ENCODE data around the gene BRPF3. TPM values are rescaled to one million over a fixed set of nuclear protein-coding genes. Genes with fewer than 3 reads are reported as not detected.

Gene BRPF3
- polyA plus RNA-seq, 3 donors, result 1.1 to 9.2 (median 1.3) TPM

DNA sequence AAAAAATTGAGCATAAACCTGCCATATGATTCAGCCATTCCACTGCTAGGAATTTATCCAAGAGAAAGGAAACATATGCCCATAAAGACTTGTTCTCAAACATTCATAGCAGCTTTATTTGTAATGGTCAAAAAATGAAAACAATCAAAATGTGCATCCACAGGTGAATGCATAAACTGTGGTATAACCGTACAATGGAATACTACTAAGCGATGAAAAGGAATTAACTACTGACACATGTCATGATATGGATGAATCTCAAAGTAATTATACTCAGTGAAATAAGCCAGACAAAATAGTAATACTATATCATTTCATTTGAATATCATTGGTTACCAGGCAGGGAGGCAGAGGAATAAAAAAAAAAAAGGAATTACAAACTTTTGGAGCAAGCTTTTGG is 25.8 kb upstream of the BRPF3 start:
- Mint-ChIP-seq H3K27ac (no peak overlapping the region), H3K27me3 (ENCODE audit: low read depth in 3 of 3) (peaks cover 0 to 4% (median 1%) of the 10 kb centered on the region in 3 donors), H3K36me3 (no peaks in the 10 kb centered on the region), H3K9me3 (no peaks in the 10 kb centered on the region), H3K4me3 (no peak overlapping the region), H3K4me1 (peaks cover 20% of the 10 kb centered on the region)
- Histone ChIP-seq H3K4me2 (replicated peaks; ENCODE audit: extremely low read depth, low read length, poor library complexity, severe bottlenecking) (no peak overlapping the region), H3K79me2 (ENCODE audit: insufficient read depth, low read length) (no peaks in the 10 kb centered on the region), H3K4me1 (ENCODE audit: control insufficient read depth in 1 of 2, insufficient read depth in 2 of 2, low read length in 2 of 2) (peaks cover 17 to 19% of the 10 kb centered on the region in 2 donors), H3K9me3 (replicated peaks in 1 of 2; ENCODE audit: control insufficient read depth in 1 of 2, insufficient read depth in 1 of 2, low read length in 2 of 2) (no peaks in the 10 kb centered on the region), H3K36me3 (replicated peaks in 1 of 2; ENCODE audit: control insufficient read depth in 1 of 2, insufficient read depth in 2 of 2, low read length in 2 of 2) (no peaks in the 10 kb centered on the region), H4K20me1 (ENCODE audit: insufficient read depth, low read length) (no peaks in the 10 kb centered on the region), H2AFZ (ENCODE audit: insufficient read depth, low read depth, low read length, poor library complexity, severe bottlenecking) (no peak overlapping the region), H3K27ac (ENCODE audit: low read depth in 1 of 2, low read length in 2 of 2) (no peak overlapping the region), H3K27me3 (ENCODE audit: control insufficient read depth in 2 of 2, insufficient read depth in 2 of 2, low read length in 2 of 2) (no peaks in the 10 kb centered on the region), H3K4me3 (replicated peaks in 1 of 3; ENCODE audit: low read depth in 2 of 3, low read length in 3 of 3) (no peak overlapping the region), H3K9ac (ENCODE audit: insufficient read depth, low read length, poor library complexity, severe bottlenecking) (no peak overlapping the region)
- intact Hi-C loops (cut with micrococcal nuclease), result no loop called here
- TF ChIP-seq, protein P1, sequence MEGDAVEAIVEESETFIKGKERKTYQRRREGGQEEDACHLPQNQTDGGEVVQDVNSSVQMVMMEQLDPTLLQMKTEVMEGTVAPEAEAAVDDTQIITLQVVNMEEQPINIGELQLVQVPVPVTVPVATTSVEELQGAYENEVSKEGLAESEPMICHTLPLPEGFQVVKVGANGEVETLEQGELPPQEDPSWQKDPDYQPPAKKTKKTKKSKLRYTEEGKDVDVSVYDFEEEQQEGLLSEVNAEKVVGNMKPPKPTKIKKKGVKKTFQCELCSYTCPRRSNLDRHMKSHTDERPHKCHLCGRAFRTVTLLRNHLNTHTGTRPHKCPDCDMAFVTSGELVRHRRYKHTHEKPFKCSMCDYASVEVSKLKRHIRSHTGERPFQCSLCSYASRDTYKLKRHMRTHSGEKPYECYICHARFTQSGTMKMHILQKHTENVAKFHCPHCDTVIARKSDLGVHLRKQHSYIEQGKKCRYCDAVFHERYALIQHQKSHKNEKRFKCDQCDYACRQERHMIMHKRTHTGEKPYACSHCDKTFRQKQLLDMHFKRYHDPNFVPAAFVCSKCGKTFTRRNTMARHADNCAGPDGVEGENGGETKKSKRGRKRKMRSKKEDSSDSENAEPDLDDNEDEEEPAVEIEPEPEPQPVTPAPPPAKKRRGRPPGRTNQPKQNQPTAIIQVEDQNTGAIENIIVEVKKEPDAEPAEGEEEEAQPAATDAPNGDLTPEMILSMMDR (IDR thresholded peaks at IDR 0.05), result no peak
- WGBS (ENCODE audit: insufficient coverage), result no CpG with 5 or more reads among the region's 2 CpGs
- no peak for DNase-seq

DNA sequence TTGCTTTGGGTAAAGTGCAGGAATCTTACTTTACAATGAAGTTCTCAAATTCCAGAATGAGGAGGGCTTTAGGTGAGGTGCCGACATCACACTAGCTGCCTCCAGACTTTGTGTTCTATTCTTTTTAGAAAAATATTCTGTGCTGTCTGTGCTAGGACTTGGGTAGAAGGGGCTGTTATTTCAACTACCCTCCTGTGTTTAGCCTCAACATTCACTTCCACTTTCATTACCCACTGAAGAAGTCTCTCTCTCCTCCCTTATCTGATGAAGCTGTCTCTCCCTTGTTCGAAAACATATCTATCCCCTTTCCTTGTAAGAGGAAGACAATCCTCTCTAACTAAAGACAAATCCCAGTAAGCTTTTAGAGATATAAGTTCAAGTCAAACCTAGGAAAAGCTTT is 25.0 kb upstream of the BRPF3 start:
- intact Hi-C loops (cut with micrococcal nuclease), result no loop called here
- peaks cover 0 to 4% (median 1%) of the 10 kb centered on the region in 3 donors for H3K27me3 Mint-ChIP-seq (ENCODE audit: low read depth in 3 of 3)
- no CpG with 5 or more reads among the region's 2 CpGs for WGBS (ENCODE audit: insufficient coverage)
- DNase-seq, result no peak
- Histone ChIP-seq H3K4me1 (ENCODE audit: control insufficient read depth in 1 of 2, insufficient read depth in 2 of 2, low read length in 2 of 2) (peaks cover 18 to 19% of the 10 kb centered on the region in 2 donors), H3K4me2 (replicated peaks; ENCODE audit: extremely low read depth, low read length, poor library complexity, severe bottlenecking) (no peak overlapping the region), H3K9ac (ENCODE audit: insufficient read depth, low read length, poor library complexity, severe bottlenecking) (no peak overlapping the region), H3K27me3 (ENCODE audit: control insufficient read depth in 2 of 2, insufficient read depth in 2 of 2, low read length in 2 of 2) (no peaks in the 10 kb centered on the region), H3K27ac (ENCODE audit: low read depth in 1 of 2, low read length in 2 of 2) (no peak overlapping the region), H4K20me1 (ENCODE audit: insufficient read depth, low read length) (no peaks in the 10 kb centered on the region), H3K9me3 (replicated peaks in 1 of 2; ENCODE audit: control insufficient read depth in 1 of 2, insufficient read depth in 1 of 2, low read length in 2 of 2) (no peaks in the 10 kb centered on the region), H3K4me3 (replicated peaks in 1 of 3; ENCODE audit: low read depth in 2 of 3, low read length in 3 of 3) (no peak overlapping the region), H3K79me2 (ENCODE audit: insufficient read depth, low read length) (no peaks in the 10 kb centered on the region), H2AFZ (ENCODE audit: insufficient read depth, low read depth, low read length, poor library complexity, severe bottlenecking) (peak overlapping the region; percentile 4), H3K36me3 (replicated peaks in 1 of 2; ENCODE audit: control insufficient read depth in 1 of 2, insufficient read depth in 2 of 2, low read length in 2 of 2) (no peaks in the 10 kb centered on the region)
- no peaks in the 10 kb centered on the region for H3K36me3 Mint-ChIP-seq
- peak overlapping the region in 2 of 7 donors; percentile 13 to 65 for H3K27ac Mint-ChIP-seq
- H3K9me3 Mint-ChIP-seq, result no peaks in the 10 kb centered on the region
- no peak overlapping the region for H3K4me3 Mint-ChIP-seq
- peaks cover 20% of the 10 kb centered on the region for H3K4me1 Mint-ChIP-seq
- TF ChIP-seq, protein P1 (IDR thresholded peaks at IDR 0.05), result no peak

Data from CD14-positive monocyte (primary cell).